Urinary bladder (tissue), 4 donors: ENCODE data around the gene FNBP1. TPM values are rescaled to one million over a fixed set of nuclear protein-coding genes. Genes with fewer than 3 reads are reported as not detected.

Experiments
- DNase-seq: peaks from one replicate; pipeline ENCODE4 v3.0.0-alpha.2; 2015; ENCODE audit errors: extremely low spot score
- H3K27ac ChIP-seq: one replicate; pipeline ENCODE4 v1.5.1; 2013; ENCODE audit warnings: low read depth, mild to moderate bottlenecking, moderate library complexity
- H3K36me3 ChIP-seq: one replicate; pipeline ENCODE4 v1.6.1; 2013; ENCODE audit warnings: mild to moderate bottlenecking, moderate library complexity; ENCODE audit not compliant: insufficient read depth
- H3K4me1 ChIP-seq: one replicate; pipeline ENCODE4 v1.6.1; 2013; ENCODE audit warnings: mild to moderate bottlenecking, moderate library complexity; ENCODE audit not compliant: insufficient read depth
- H3K4me3 ChIP-seq: one replicate; pipeline ENCODE4 v1.5.1; 2013; ENCODE audit warnings: low read depth, low read length
- WGBS: extraction: QIAGEN DNeasy Blood & Tissue Kit; methylation state at CpG from one replicate; pipeline ENCODE4 v1.1.7; 2013; 5-methylcytosine and 5-hydroxymethylcytosine counted together
- polyA plus RNA-seq: library from polyadenylated mRNA; stranded (reverse); fragments of 200-250 nt; gene quantifications from one replicate; pipeline ENCODE4 v1.2.3, GENCODE V29; 2013
- total RNA-seq: library from RNA; depleted of rRNA; stranded (reverse); fragments of >200 nt; gene quantifications from one replicate; pipeline ENCODE4 v1.2.3, GENCODE V29; 2014
- donor health status: healthy with polysubstance abuse.
- donor health status: healthy.

FNBP1 gene
- total and polyA plus RNA-seq, 2 donors, result 107 to 121 TPM

DNA sequence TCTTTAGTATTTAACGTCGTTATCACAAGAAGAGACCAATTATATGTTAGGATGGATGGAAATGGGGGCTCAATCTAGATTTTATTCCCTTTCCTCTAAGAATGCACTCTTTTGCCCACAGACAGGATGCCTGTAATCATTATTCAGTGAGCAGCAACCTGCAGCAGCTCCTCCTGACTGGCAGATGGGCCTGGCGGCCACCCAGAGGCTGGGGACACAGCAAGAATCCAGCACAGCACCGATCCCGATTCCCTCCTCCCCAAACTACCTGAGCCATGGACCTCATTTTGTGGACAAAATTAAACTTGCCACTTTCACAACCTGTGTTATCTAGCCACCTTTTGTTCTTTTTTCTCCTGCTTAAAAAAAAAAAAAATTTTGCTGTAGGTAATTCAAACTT, 106.8 kb downstream of the FNBP1 start:
- WGBS, result 56% methylated on average over 5 of the region's 5 CpGs
- Histone ChIP-seq H3K36me3 (no peaks in the 10 kb centered on the region), H3K4me1 (no peaks in the 10 kb centered on the region), H3K27ac (no peak overlapping the region), H3K4me3 (no peak overlapping the region)
- DNase-seq, result no peak

DNA sequence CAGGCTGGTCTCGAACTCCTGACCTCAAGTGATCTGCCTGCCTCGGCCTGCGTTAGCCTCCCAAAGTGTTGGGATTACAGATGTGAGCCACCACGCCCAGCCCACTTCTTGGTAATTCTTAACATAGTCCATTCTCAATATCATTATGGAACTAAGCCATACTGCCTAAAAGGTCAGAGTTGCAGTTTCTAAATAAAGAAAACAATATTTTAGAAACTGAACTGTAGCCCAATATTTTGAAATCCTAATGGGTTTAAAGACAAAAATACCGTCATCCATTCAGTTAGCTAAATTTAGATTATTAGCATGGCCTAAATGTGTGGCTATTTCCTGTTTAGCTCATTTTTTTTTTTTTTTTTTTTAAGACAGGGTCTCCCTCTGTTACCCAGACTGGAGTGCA, 108.2 kb downstream of the FNBP1 start:
- H3K27ac ChIP-seq, result peak overlapping the region; percentile 23
- 63% methylated on average over 5 of the region's 5 CpGs for WGBS

DNA sequence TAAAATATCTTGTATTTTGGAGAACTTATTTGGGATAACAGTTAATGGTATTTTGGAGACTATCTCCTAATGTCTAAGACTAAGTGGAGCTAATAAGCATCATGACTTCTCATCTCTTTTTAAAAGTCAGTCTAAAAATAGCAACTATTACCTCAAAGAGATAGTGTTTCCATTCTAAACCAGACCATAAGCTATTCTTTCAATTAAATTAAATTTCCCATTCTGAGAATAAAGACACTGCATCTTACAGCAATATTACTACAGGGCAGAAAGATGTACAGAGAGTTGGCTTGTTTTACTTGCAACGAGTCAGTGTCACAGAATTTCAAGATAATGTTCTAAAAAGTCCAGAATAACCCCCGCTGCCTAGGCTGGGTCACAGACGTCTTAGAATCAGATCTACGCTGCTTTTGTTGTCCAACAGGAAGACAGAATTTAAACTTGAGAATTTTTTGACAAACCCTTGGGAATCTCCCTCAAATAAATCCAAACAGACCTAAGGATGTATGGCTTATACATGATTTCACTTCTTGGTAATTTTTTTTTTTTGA, 108.9 kb downstream of the FNBP1 start:
- Histone ChIP-seq H3K4me1 (peaks cover 1% of the 10 kb centered on the region), H3K27ac (no peak overlapping the region)

More for the DNA sequence above, 108.2 kb downstream of the FNBP1 start:
- H3K4me3 ChIP-seq, result no peak overlapping the region
- H3K36me3 ChIP-seq, result no peaks in the 10 kb centered on the region
- peaks cover 1% of the 10 kb centered on the region for H3K4me1 ChIP-seq
- DNase-seq, result no peak

DNA sequence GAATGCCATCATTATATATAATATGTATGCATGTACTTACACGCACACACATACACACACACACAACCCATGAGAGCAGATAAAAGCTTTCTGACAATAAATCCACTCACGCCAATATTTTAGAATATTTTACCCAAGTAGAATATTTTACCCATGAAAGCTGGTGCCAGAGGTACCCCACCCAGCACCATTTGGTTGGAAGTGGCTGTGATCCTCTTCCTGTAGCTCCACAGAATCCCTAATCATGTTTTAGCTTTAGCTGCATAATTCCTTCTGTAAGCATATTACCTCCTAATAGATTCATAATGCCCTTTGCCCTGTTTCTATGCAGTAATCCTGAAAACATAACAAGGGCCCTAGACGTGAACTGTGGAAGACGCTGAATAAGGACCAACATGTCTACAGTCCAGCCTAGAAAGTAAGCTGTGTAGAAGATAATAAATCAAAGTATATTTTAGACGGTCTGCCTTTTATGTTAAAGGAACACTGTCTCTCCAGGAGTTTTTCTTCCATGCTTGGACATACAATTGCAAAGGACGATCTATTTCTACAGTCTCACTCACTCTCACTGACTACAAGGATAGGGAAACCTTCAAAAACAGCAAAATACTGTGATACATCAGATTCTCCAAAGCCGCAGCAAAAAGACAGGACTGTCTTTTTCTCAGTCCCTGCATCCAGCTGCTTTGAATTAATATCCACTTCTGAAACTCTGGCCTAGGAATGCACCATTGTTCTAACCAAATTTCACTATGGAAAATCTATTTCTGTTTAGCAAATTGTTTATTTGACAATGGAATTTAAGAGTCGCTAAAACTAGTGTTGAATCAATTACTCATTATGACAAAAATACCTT, 109.6 kb downstream of the FNBP1 start:
- no peak for DNase-seq
- Histone ChIP-seq H3K27ac (no peak overlapping the region), H3K36me3 (no peaks in the 10 kb centered on the region), H3K4me1 (peaks cover 1% of the 10 kb centered on the region), H3K4me3 (no peak overlapping the region)
- 39% methylated on average over 8 of the region's 8 CpGs for WGBS

More for the DNA sequence above, 108.9 kb downstream of the FNBP1 start:
- DNase-seq, result no peak
- no peaks in the 10 kb centered on the region for H3K36me3 ChIP-seq
- 55% methylated on average over 4 of the region's 4 CpGs for WGBS
- H3K4me3 ChIP-seq, result no peak overlapping the region

DNA sequence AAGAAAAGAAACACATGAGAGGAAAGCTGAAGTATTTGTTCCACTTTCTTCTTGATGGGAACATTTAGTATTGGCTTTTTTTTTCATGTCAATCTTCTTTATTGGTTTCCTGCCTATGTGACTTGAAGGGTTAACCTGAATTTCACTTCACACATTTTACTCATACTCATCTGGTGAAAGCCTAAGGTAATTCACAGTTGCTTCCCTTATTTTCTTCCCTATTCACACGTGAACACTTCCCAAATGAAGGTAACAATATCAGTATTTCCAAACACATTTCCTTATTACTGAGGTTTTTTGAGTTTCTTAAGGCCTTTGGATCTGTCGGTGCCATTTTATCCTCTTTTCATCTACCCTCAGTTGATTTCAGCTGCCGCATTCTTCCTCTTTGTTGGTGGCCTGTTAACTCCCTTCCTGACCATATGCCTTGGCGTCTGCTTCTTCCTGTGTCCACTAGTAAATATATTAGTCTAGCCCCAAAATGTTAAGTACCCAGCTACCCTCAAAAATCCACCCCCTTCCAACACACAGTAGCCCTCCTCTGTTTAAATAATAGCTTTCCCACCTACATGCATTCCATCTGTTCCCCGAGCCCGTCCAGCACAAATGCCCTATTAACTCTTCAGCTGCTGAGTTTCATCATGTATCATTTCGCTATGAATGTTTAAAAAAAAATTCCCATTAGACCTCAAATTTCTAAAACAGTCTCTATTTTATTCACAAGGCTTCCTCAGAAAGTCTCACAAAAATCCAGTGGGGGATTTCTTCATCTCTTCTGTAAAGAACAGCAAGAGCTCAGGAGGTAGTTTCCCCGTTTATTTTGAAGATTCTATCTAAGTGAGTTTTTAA, 110.5 kb downstream of the FNBP1 start:
- Histone ChIP-seq H3K4me3 (peak overlapping the region; percentile 3), H3K36me3 (no peaks in the 10 kb centered on the region), H3K4me1 (peaks cover 1% of the 10 kb centered on the region), H3K27ac (peak overlapping the region; percentile 50)
- 21% methylated on average over 8 of the region's 8 CpGs for WGBS
- no peak for DNase-seq

DNA sequence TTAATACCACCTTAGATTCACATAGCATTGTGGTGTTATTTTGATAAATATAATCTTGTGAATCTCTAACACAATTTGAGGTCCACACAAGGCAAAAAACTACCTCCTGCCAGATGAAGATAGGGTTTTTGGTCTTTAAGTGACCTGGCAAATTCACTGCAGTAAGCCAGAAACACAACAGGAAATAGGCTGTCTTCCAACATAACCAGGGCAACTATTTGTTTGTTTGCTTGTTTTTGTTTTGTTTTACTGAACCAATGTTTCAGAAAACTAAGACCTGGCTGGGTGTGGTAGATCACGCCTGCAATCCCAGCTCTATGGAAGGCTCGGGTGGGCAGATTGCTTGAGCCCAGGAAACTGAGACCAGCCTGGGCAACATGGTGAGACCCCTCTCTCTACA, 112.2 kb downstream of the FNBP1 start:
- no peak for DNase-seq
- 89% methylated on average over 2 of the region's 2 CpGs for WGBS
- Histone ChIP-seq H3K27ac (no peak overlapping the region), H3K4me3 (no peak overlapping the region), H3K4me1 (peaks cover 1% of the 10 kb centered on the region), H3K36me3 (no peaks in the 10 kb centered on the region)

DNA sequence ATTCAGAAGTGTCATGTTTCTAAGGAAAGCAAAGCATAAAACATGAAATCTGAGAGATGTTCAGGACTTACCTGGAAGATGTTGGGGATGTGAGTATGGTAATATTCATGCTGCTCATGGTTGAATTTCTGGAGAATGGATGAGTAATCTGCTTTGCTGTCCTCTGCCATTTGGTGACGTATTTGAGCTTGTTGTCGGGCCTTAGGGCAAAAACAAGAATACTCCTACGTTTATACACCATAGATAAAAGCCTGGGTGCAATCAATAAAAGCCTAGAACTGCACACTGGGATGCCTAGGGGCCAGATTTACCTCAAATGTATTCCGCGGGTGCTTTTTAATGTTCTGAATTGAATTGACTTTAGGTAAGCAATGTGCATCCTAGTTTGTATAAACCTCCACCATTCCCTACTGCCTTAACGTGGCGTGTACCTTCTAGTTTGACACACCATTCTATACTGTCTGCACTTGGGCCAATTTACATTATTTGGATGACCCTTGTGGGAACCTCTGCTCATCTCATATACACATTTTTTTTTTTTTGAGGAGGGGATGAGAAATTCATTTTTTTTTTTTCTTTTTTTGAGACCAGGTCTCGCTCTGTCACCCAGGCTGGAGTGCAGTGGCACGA, 113.4 kb downstream of the FNBP1 start:
- DNase-seq, result no peak
- H3K4me3 ChIP-seq, result no peak overlapping the region
- H3K27ac ChIP-seq, result no peak overlapping the region
- H3K36me3 ChIP-seq, result no peaks in the 10 kb centered on the region
- 95% methylated on average over 9 of the region's 9 CpGs for WGBS
- peaks cover 1% of the 10 kb centered on the region for H3K4me1 ChIP-seq

DNA sequence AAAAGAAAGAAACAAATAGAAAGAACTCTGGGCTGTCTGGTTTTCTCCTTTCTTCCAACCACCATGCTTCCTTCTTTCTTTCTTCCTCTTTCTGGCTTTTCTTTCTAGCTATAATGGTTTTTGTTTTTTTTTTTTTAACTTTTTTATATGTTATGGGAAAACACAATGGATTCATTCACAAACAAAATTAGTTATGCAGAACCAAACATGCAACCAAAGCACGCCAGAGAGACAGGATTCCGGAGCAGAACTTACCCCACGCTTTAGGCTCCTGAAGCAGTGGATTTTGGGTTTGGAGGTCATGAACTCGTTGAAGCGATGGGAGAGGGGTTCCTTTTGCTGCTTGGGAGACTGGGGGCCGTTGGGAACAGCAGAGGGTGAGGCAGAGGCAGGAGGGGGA, 119.4 kb downstream of the FNBP1 start:
- Histone ChIP-seq H3K36me3 (no peaks in the 10 kb centered on the region), H3K27ac (no peak overlapping the region), H3K4me1 (no peaks in the 10 kb centered on the region), H3K4me3 (no peak overlapping the region)
- WGBS, result 75% methylated on average over 6 of the region's 6 CpGs
- DNase-seq, result no peak

DNA sequence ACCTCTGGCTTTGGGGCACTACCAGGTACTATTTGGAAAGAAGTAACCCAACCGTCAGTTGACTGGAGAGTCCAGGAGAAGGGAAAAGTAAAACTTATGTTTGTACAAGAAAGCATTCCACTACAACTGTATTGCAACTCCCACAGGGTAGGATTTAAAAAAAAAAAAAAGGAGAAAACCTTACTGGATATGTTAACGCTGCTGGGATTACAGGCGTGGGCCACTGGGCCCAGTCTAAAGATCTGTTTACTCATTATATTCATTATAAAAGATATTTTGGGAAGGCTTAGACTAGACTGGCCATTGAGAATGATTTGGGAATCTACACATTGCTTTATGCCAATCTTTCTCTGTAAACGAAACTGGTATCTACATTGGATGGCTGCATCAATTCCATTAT, 121.1 kb downstream of the FNBP1 start:
- DNase-seq, result no peak
- Histone ChIP-seq H3K36me3 (no peaks in the 10 kb centered on the region), H3K4me1 (no peaks in the 10 kb centered on the region), H3K27ac (no peak overlapping the region), H3K4me3 (no peak overlapping the region)
- WGBS, result 90% methylated on average over 4 of the region's 4 CpGs

DNA sequence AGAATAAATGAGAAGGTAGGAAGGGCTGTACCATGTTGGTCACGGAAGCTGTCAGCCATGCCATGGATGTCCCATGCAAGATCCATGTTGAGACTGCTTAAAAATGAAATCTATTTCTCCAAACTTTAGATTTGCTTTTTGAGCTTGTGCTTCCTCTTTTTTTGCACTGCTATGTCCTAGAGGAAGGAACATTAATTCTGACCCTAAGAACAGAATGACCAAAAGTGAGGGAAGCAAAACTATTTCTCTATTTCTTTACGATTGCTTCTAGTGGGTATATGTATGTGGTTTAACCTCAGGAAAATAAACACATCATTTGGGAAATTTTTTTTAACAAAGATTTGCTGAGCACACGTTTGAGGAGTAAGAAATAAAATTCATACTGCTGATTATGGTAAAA, 123.1 kb downstream of the FNBP1 start:
- no peaks in the 10 kb centered on the region for H3K36me3 ChIP-seq
- H3K27ac ChIP-seq, result no peak overlapping the region
- H3K4me1 ChIP-seq, result no peaks in the 10 kb centered on the region
- WGBS, result 75% methylated on average over 3 of the region's 3 CpGs
- no peak for DNase-seq
- no peak overlapping the region for H3K4me3 ChIP-seq

DNA sequence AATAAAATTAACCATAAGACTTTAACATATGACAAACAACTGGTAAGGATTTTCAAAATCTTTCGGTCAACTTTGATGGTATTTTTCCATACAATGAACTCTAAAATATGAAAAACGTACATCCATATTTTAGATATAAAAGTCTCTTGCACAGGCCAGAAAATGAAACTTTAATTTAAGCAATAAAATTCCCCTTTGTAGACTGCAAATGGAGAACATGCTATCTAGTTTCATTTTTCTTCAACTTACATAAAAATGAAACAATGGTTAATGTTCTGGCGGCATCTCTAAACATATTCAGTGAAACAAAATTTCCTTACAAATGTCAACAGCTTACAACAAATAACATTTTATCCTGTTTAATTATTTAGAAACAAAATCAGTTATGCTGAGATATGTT, 123.7 kb downstream of the FNBP1 start:
- no peak overlapping the region for H3K27ac ChIP-seq
- DNase-seq, result no peak
- H3K36me3 ChIP-seq, result no peaks in the 10 kb centered on the region
- no peaks in the 10 kb centered on the region for H3K4me1 ChIP-seq
- 59% methylated on average over 3 of the region's 3 CpGs for WGBS
- no peak overlapping the region for H3K4me3 ChIP-seq

DNA sequence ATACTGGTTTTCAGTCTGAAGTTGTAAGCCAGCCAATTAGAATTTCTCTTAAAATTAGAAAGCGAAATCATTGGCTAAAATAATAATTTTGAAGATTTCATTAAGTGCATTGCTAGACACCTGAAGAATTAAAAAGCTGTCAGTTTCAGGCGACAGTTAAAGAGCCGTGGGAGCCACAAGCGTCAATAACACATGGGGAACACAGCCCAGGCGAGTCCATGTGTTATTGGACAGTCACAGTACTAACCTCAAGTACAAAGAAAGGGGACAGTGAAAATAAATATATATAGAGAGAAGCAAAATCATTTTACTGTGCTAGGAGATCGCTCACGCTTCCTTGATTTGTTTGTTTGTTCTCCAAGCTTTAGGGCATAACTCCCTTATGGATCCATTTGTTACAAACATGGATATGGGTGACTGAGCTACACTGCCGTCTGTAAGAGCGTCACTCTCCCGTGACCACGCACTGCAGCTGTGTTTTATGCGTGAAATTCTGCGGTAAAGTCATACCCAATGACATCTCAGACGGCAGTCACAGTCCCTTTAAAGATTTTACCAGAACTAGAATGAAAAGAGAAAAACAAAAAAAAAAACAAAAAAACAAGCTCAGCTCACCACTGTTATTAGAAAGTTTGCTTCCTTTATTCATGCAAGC, 124.6 kb downstream of the FNBP1 start:
- no peaks in the 10 kb centered on the region for H3K4me1 ChIP-seq
- no peaks in the 10 kb centered on the region for H3K36me3 ChIP-seq
- no peak overlapping the region for H3K4me3 ChIP-seq
- H3K27ac ChIP-seq, result no peak overlapping the region
- 94% methylated on average over 14 of the region's 14 CpGs for WGBS
- DNase-seq, result no peak

DNA sequence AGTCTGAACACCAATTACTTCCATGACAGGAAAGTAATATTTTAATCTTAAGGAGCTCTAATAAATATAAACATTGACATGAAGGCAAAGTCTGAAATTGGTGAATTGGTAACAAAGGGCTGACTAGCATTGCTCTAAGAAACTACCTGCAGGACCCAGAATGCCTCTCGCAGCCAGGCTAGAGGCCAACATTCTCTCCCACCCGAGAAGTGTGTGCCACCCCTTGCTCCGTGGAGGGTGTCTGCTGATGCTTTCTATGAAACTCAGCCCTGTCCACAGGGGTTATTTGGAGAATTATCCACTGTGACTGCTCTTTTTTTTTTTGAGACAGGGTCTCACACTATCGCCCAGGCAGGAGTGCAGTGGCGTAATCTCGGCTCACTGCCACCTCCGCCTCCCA, 126.3 kb downstream of the FNBP1 start:
- Histone ChIP-seq H3K36me3 (no peaks in the 10 kb centered on the region), H3K4me3 (no peak overlapping the region), H3K4me1 (no peaks in the 10 kb centered on the region), H3K27ac (no peak overlapping the region)
- 95% methylated on average over 7 of the region's 7 CpGs for WGBS
- DNase-seq, result no peak
